Small intestine (tissue), 7 donors: ENCODE data around the gene KCNQ5. TPM values are rescaled to one million over a fixed set of nuclear protein-coding genes. Genes with fewer than 3 reads are reported as not detected.

Experiments
- DNase-seq, 2 donors: peaks; one replicate each; pipeline versions ENCODE4 v3.0.0 to v3.0.0-alpha.2; 2013
- FAIRE-seq: peaks from 2 replicates; lab custom pipeline; 2012; peaks lifted over from hg19 to GRCh38; lab: Jason Lieb, UNC
- H3K27ac ChIP-seq, 3 donors: one replicate each; pipeline ENCODE4 v1.5.1; 2013; ENCODE audit warnings: low read length in 2 of 3, mild to moderate bottlenecking in 2 of 3, control low read depth in 1 of 3, inconsistent platforms in 1 of 3, low read depth in 1 of 3, moderate library complexity in 1 of 3
- H3K27me3 ChIP-seq, 3 donors: one replicate each; pipeline ENCODE4 v1.6.1; 2013; ENCODE audit warnings: low read length in 3 of 3, inconsistent platforms in 1 of 3; ENCODE audit not compliant: control insufficient read depth in 3 of 3, insufficient read depth in 3 of 3
- H3K36me3 ChIP-seq, 3 donors: one replicate each; pipeline ENCODE4 v1.6.1; 2013; ENCODE audit warnings: low read length in 3 of 3, inconsistent platforms in 1 of 3, low read depth in 1 of 3, mild to moderate bottlenecking in 1 of 3, moderate library complexity in 1 of 3; ENCODE audit not compliant: control insufficient read depth in 3 of 3, insufficient read depth in 2 of 3
- H3K4me1 ChIP-seq, 3 donors: one replicate each; pipeline ENCODE4 v1.6.1; 2013; ENCODE audit warnings: low read length in 2 of 3, inconsistent platforms in 1 of 3, low read depth in 1 of 3, mild to moderate bottlenecking in 1 of 3, moderate library complexity in 1 of 3; ENCODE audit not compliant: control insufficient read depth in 3 of 3, insufficient read depth in 2 of 3
- H3K4me3 ChIP-seq, 3 donors: one replicate each; pipeline ENCODE4 v1.5.1; 2013; ENCODE audit warnings: low read length in 3 of 3, control low read depth in 1 of 3, inconsistent platforms in 1 of 3, low read depth in 1 of 3, mild to moderate bottlenecking in 1 of 3, moderate library complexity in 1 of 3
- H3K9me3 ChIP-seq, 2 donors: one replicate each; pipeline ENCODE4 v1.6.1; 2013; ENCODE audit warnings: low read depth in 1 of 2, low read length in 1 of 2; ENCODE audit not compliant: control insufficient read depth in 2 of 2, insufficient read depth in 1 of 2
- WGBS, 3 donors: extraction: QIAGEN DNeasy Blood & Tissue Kit; methylation state at CpG; one replicate each; pipeline ENCODE4 v1.1.7; 2013; 5-methylcytosine and 5-hydroxymethylcytosine counted together
- polyA plus RNA-seq, 4 donors: library from polyadenylated mRNA; stranded (reverse) in 3 of 4; unstranded in 1 of 4; fragments of 200-250 nt in 3 of 4; fragments of 120-200 nt in 1 of 4; gene quantifications; one replicate each; pipeline versions ENCODE4 v1.2.1 to v1.2.3, GENCODE V29; 2013
- donor health status: healthy with polysubstance abuse.
- donor health status: control.
- donor health status: control.
- donor health status: Bipolar disorder and iron deficiency.
- donor health status: healthy.

The KCNQ5 gene
- polyA plus RNA-seq, 4 donors = 0.27 to 0.92 TPM; not detected in 2

DNA sequence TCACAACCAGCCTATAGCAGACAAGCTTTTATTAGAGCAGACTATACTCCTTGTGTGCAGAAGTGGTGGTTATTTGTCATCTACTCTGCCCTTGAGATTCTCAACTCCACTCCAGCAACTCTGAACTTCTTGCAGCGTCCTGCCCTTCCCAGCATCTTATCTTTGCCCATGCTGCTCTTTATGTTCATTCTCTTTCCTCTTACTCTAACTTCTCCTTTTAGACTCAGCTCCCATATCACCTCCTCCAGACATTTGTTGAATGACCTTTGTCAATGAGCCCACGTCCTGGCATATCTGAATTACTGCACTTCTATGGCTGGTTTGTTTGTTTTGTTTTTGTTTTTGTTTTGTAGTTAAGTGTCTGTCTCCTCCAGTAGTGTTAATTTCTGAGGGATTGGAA is 81.2 kb downstream of the KCNQ5 start:
- 8 to 34% (median 16%) methylated on average over 2 of the region's 2 CpGs for WGBS, 3 donors
- Histone ChIP-seq H3K36me3 (no peaks in the 10 kb centered on the region), H3K27me3 (no peaks in the 10 kb centered on the region), H3K4me1 (no peaks in the 10 kb centered on the region), H3K27ac (no peak overlapping the region), H3K4me3 (no peak overlapping the region), H3K9me3 (no peaks in the 10 kb centered on the region)
- DNase-seq (no peak), FAIRE-seq (no peak)

DNA sequence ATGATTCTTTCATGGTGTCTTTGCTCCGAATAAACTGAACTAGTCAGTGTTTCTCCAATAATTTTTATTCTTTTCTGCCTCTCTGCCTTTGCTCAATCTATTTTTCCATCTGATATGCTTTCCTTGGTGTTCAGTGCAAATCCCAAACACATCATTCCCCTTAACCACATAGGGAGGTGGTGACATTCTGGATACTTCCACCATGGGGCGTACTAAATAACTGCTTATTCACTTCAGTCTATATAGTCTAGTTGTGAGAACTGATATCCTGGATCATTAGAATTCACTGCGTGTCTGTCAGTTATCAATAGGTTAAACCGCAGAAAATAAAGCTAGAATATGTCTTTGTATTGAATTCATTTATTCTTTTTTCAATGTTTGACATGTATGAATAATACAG is 83.1 kb downstream of the KCNQ5 start:
- H3K27ac ChIP-seq = no peak overlapping the region
- 86 to 88% (median 86%) methylated on average over 4 of the region's 4 CpGs for WGBS, 3 donors
- FAIRE-seq = no peak

DNA sequence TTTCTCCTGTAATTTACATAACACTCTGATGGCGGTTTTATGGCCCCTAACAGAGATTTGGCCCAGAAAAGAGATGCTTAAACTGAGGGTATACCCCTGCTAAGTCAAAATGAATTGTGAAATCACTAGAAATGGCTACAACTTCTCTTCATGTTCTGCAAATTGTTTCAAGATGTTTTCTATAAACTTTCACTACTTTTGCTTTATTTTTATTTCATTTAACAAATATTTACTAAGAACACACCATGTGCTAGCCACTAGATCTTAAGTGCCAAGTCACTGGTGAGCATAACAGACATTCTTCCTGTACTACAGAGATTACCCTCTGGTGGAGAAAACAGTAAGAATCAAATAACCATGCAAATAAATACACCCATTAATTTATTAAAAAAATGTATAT is 87.6 kb downstream of the KCNQ5 start:
- Histone ChIP-seq H3K4me3 (no peak overlapping the region), H3K27me3 (no peaks in the 10 kb centered on the region), H3K27ac (no peak overlapping the region), H3K36me3 (no peaks in the 10 kb centered on the region), H3K9me3 (no peaks in the 10 kb centered on the region), H3K4me1 (no peaks in the 10 kb centered on the region)
- DNase-seq = no peak
- WGBS, 3 donors = 22 to 57% (median 52%) methylated on average over 1 of the region's 1 CpG
- FAIRE-seq = no peak

More for the DNA sequence above, 83.1 kb downstream of the KCNQ5 start:
- Histone ChIP-seq H3K9me3 (no peaks in the 10 kb centered on the region), H3K4me3 (no peak overlapping the region), H3K36me3 (no peaks in the 10 kb centered on the region), H3K27me3 (no peaks in the 10 kb centered on the region), H3K4me1 (no peaks in the 10 kb centered on the region)
- DNase-seq = no peak

DNA sequence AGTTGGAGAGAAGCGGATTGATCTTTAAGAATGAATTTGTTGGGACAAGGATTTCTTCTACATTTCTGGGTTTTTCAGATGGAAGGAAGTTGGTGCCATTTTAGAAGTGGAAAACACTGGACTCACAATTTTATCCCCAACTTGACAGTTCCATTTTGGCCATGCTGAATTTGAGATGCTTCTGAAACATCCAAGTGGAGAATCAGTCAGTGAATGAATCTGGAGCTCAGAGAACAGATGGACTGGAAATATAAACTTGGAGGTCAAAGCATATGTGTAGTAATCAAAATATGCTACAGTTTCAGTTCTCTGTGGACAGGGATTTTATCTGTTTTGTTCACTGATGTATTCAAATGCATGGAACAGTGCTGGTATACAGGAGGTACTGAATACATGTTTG is 89.9 kb downstream of the KCNQ5 start:
- no peak for FAIRE-seq
- Histone ChIP-seq H3K36me3 (no peaks in the 10 kb centered on the region), H3K9me3 (no peaks in the 10 kb centered on the region), H3K4me1 (no peaks in the 10 kb centered on the region), H3K27me3 (no peaks in the 10 kb centered on the region), H3K27ac (no peak overlapping the region), H3K4me3 (no peak overlapping the region)
- 85 to 98% (median 97%) methylated on average over 1 of the region's 1 CpG for WGBS, 3 donors
- no peak for DNase-seq

DNA sequence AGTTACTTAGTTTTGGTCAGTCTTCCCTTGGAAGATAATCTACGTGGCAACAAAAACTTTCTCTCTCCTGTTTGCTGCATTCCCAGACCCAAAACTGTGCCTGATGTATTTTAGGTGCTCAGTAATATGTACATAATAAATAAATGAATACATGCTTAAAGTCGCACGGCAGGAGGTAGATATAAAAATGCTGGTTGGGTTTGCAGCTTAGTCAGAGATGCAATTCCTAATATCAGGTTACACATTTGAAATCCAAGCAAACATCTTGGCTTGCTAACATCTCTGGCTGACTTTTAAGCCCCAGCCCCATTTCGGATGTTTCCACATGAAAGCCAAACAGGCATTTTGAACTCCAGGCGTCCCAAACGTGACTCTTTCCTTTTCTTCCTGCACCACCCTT is 91.0 kb downstream of the KCNQ5 start:
- DNase-seq (no peak), FAIRE-seq (no peak)
- Histone ChIP-seq H3K9me3 (no peaks in the 10 kb centered on the region), H3K4me3 (no peak overlapping the region), H3K4me1 (no peaks in the 10 kb centered on the region), H3K27me3 (no peaks in the 10 kb centered on the region), H3K36me3 (no peaks in the 10 kb centered on the region), H3K27ac (no peak overlapping the region)
- WGBS, 3 donors = 71 to 76% (median 71%) methylated on average over 6 of the region's 6 CpGs

DNA sequence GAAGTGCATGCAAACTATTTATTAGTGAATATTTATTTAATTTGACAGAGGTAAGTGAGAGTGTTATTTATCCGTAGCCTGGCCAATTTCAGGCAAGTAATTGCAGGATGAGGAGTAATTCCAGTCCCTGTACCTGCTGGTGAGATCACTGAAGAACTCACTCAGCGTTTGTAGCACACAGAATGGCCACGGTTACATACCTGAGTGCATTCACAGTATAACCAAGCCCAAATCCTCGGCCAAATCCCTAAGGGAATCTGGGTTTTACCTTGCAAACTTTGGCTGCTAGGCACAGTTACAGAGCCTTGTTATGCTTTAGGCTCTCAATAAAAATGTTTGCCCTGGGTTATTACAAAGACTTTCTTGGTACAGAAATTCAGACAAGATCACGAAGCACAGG is 93.3 kb downstream of the KCNQ5 start:
- H3K4me1 ChIP-seq = no peaks in the 10 kb centered on the region
- DNase-seq = no peak
- H3K27ac ChIP-seq = no peak overlapping the region
- no peak for FAIRE-seq
- 50 to 76% (median 72%) methylated on average over 5 of the region's 5 CpGs for WGBS, 3 donors
- H3K27me3 ChIP-seq = no peaks in the 10 kb centered on the region
- no peaks in the 10 kb centered on the region for H3K9me3 ChIP-seq
- no peak overlapping the region for H3K4me3 ChIP-seq
- no peaks in the 10 kb centered on the region for H3K36me3 ChIP-seq

DNA sequence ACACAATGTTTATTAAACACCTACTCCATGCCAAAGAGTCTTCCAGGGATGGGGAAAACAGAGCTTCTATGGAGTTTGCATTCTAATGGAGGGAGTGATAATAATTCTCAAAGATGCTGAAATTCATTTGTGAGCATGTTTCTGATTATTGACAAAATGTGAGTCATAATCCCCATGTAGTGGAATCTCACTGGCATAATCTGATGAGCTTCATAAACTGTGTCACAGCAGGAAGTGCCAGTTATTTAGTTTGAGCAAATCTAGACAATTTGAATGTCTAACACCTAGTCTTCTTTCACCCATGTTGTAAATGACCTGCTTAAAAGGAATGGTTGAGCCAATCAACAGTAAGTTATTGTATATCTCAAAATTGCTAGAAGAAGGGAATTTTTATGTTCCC is 95.1 kb downstream of the KCNQ5 start:
- FAIRE-seq (no peak), DNase-seq (no peak)
- no peaks in the 10 kb centered on the region for H3K27me3 ChIP-seq
- H3K27ac ChIP-seq = no peak overlapping the region
- H3K4me3 ChIP-seq = no peak overlapping the region
- H3K36me3 ChIP-seq = no peaks in the 10 kb centered on the region
- no peaks in the 10 kb centered on the region for H3K4me1 ChIP-seq
- no peaks in the 10 kb centered on the region for H3K9me3 ChIP-seq

DNA sequence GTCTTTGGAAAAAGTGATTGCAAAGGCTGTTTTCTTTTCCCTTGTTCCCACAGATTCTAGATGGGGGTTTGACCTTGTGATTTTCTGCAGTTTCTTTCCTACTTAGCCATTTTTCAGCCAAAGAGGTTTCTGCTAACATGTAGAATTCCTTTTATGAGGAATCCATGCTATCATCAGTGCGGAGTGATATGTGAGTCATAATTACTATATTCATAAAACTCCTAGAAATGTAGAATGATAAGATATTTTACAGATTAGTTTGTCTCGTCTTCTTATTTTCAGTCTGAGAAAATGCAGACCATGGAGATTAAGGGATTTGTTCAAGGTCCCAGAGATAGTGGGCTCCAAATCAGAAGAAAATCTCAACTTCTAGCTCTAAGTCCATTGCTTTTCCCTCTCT is 98.6 kb downstream of the KCNQ5 start:
- no peaks in the 10 kb centered on the region for H3K9me3 ChIP-seq
- WGBS, 3 donors = 49 to 78% (median 56%) methylated on average over 2 of the region's 2 CpGs
- no peaks in the 10 kb centered on the region for H3K36me3 ChIP-seq
- DNase-seq (no peak), FAIRE-seq (no peak)
- no peak overlapping the region for H3K27ac ChIP-seq
- H3K4me1 ChIP-seq = no peaks in the 10 kb centered on the region
- H3K4me3 ChIP-seq = no peak overlapping the region
- no peaks in the 10 kb centered on the region for H3K27me3 ChIP-seq

DNA sequence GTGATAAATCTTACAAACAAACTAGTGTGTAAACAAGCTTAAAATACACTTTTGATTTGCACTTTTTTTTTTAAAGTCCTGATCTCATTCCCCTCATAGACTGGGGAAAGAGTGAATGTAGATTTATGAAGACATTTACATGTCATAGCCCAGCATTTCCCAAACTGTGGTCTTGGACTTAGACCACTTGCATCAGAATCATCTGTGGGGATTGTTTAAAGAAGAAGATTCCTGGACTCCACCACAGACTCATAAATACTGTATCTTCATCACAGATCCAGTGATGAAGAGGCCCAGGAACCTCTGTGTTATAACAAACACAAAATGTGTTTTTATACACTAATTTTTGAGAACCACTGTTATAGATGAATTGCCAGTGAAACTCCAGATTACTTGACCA is 99.5 kb downstream of the KCNQ5 start:
- FAIRE-seq = no peak
- Histone ChIP-seq H3K27me3 (no peaks in the 10 kb centered on the region), H3K27ac (no peak overlapping the region)

More for the DNA sequence above, 99.5 kb downstream of the KCNQ5 start:
- H3K4me3 ChIP-seq = no peak overlapping the region
- H3K9me3 ChIP-seq = no peaks in the 10 kb centered on the region
- no peak for DNase-seq
- no peaks in the 10 kb centered on the region for H3K36me3 ChIP-seq
- H3K4me1 ChIP-seq = no peaks in the 10 kb centered on the region
